Neural progenitor cell (in vitro differentiated cells): Measurements from ENCODE around the gene UPK3B. TPM values are rescaled to one million over a fixed set of nuclear protein-coding genes. Genes with fewer than 3 reads are reported as not detected.
"Not testable (repeated sequence)": the region's sequence is repeated elsewhere in the genome, so short reads cannot be mapped to it uniquely, and the experiment has no call there.

Source experiments
- DNase-seq: peaks from one replicate; pipeline ENCODE4 v3.0.0-alpha.2; 2016; ENCODE audit warnings: low spot score
- H2AFZ ChIP-seq: fragments of 200-600 bp; sonication (generic); replicated peaks from 2 replicates; pipeline ENCODE4 v1.6.1; 2016; ENCODE audit warnings: antibody characterized with exemption
- H3F3A ChIP-seq: fragments of 200-600 bp; sonication (generic); 2 replicates; pipeline ENCODE4 v1.6.1; 2016; ENCODE audit warnings: antibody characterized with exemption, low read depth
- H3K27ac ChIP-seq: fragments of 200-600 bp; sonication (generic); 2 replicates; pipeline ENCODE4 v1.5.1; 2016; ENCODE audit warnings: mild to moderate bottlenecking
- H3K27me3 ChIP-seq: fragments of 200-600 bp; sonication (generic); 2 replicates; pipeline ENCODE4 v1.6.1; 2016; ENCODE audit warnings: mild to moderate bottlenecking, moderate library complexity
- H3K36me3 ChIP-seq: fragments of 200-600 bp; sonication (generic); 2 replicates; pipeline ENCODE4 v1.5.1; 2016
- H3K4me1 ChIP-seq: fragments of 200-600 bp; sonication (generic); 2 replicates; pipeline ENCODE4 v1.6.1; 2016; ENCODE audit warnings: mixed run types
- H3K4me2 ChIP-seq: fragments of 200-600 bp; sonication (generic); 2 replicates; pipeline ENCODE4 v1.6.1; 2016
- H3K4me3 ChIP-seq: fragments of 200-600 bp; sonication (generic); 2 replicates; pipeline ENCODE4 v1.5.1; 2016
- H3K79me2 ChIP-seq: fragments of 200-600 bp; sonication (generic); 2 replicates; pipeline ENCODE4 v1.6.1; 2016; ENCODE audit warnings: low read depth
- H3K9ac ChIP-seq: fragments of 200-600 bp; sonication (generic); 2 replicates; pipeline ENCODE4 v1.6.1; 2016
- H3K9me3 ChIP-seq: fragments of 200-600 bp; sonication (generic); 2 replicates; pipeline ENCODE4 v1.5.1; 2016; ENCODE audit warnings: low read depth
- H4K20me1 ChIP-seq: fragments of 200-600 bp; sonication (generic); 2 replicates; pipeline ENCODE4 v1.6.1; 2016; ENCODE audit warnings: low read depth
- H3K27ac Mint-ChIP-seq: 3 replicates; pipeline ENCODE4 v1.8.0; 2021; ENCODE audit warnings: mixed read lengths
- H3K27me3 Mint-ChIP-seq: 2 replicates; pipeline ENCODE4 v1.8.0; 2022; ENCODE audit warnings: low read depth, mild to moderate bottlenecking, inconsistent platforms, moderate library complexity, mixed read lengths; ENCODE audit not compliant: insufficient read depth
- H3K36me3 Mint-ChIP-seq: 3 replicates; pipeline ENCODE4 v1.8.0; 2021; ENCODE audit warnings: mixed read lengths
- H3K4me1 Mint-ChIP-seq: 3 replicates; pipeline ENCODE4 v1.8.0; 2021; ENCODE audit warnings: mixed read lengths
- H3K4me3 Mint-ChIP-seq: 3 replicates; pipeline ENCODE4 v1.8.0; 2021; ENCODE audit warnings: mild to moderate bottlenecking, moderate library complexity, mixed read lengths
- H3K9me3 Mint-ChIP-seq: 3 replicates; pipeline ENCODE4 v1.8.0; 2020; ENCODE audit warnings: mixed read lengths
- CTCF ChIP-seq: fragments of 200-600 bp; sonication (generic); IDR thresholded peaks from 2 replicates; pipeline ENCODE4 v1.5.1; 2017; ENCODE audit warnings: antibody characterized with exemption, mild to moderate bottlenecking
- EZH2 ChIP-seq: fragments of 200-600 bp; sonication (generic); IDR thresholded peaks from 2 replicates; pipeline ENCODE4 v1.6.1; 2017; ENCODE audit warnings: antibody characterized with exemption, mild to moderate bottlenecking, moderate library complexity
- EZH2phosphoT487 ChIP-seq: fragments of 200-600 bp; sonication (generic); IDR thresholded peaks from 2 replicates; pipeline ENCODE4 v1.6.1; 2017; ENCODE audit warnings: antibody characterized with exemption
- total RNA-seq: library from RNA; depleted of rRNA; stranded (reverse); fragments of >200 nt; gene quantifications from 2 replicates; pipeline ENCODE4 v1.2.3, GENCODE V29; 2015; ENCODE audit warnings: low replicate concordance

The UPK3B gene
- total RNA-seq, 1 donor from 2014 or later = not detected

GRCh38 chr7:76505168-76506080 lies 4.9 kb upstream of the UPK3B start:
- Histone ChIP-seq H3K4me2 (no peak overlapping the region), H3K9me3 (no peaks in the 10 kb centered on the region), H4K20me1 (no peaks in the 10 kb centered on the region), H2AFZ (no peak overlapping the region), H3K4me1 (peaks cover 9% of the 10 kb centered on the region), H3K36me3 (no peaks in the 10 kb centered on the region), H3K4me3 (no peak overlapping the region), H3K79me2 (no peaks in the 10 kb centered on the region), H3K27me3 (no peaks in the 10 kb centered on the region), H3F3A (no peaks in the 10 kb centered on the region), H3K27ac (no peak overlapping the region), H3K9ac (no peak overlapping the region)
- no peak for TF ChIP-seq CTCF
- no peak overlapping the region for H3K27ac Mint-ChIP-seq
- peaks cover 4% of the 10 kb centered on the region for H3K4me1 Mint-ChIP-seq
- no peaks in the 10 kb centered on the region for H3K36me3 Mint-ChIP-seq
- DNase-seq = peak; percentile 0
- no peak overlapping the region for H3K4me3 Mint-ChIP-seq
- peaks cover 6% of the 10 kb centered on the region for H3K27me3 Mint-ChIP-seq
- H3K9me3 Mint-ChIP-seq = no peaks in the 10 kb centered on the region

GRCh38 chr7:76506081-76506440 lies 4.3 kb upstream of the UPK3B start:
- Histone ChIP-seq H3F3A (no peaks in the 10 kb centered on the region), H3K4me2 (no peak overlapping the region), H2AFZ (no peak overlapping the region), H3K9ac (no peak overlapping the region), H3K4me1 (peaks cover 11% of the 10 kb centered on the region), H3K4me3 (no peak overlapping the region), H3K9me3 (no peaks in the 10 kb centered on the region), H3K27ac (no peak overlapping the region), H4K20me1 (no peaks in the 10 kb centered on the region), H3K79me2 (no peaks in the 10 kb centered on the region), H3K36me3 (no peaks in the 10 kb centered on the region), H3K27me3 (no peaks in the 10 kb centered on the region)
- Mint-ChIP-seq H3K27ac (no peak overlapping the region), H3K36me3 (no peaks in the 10 kb centered on the region), H3K27me3 (peaks cover 6% of the 10 kb centered on the region), H3K9me3 (no peaks in the 10 kb centered on the region), H3K4me3 (no peak overlapping the region), H3K4me1 (peaks cover 4% of the 10 kb centered on the region)
- TF ChIP-seq EZH2phosphoT487 = no peak
- TF ChIP-seq CTCF = no peak
- TF ChIP-seq EZH2 = no peak
- no peak for DNase-seq

GRCh38 chr7:76506643-76507042 lies 3.7 kb upstream of the UPK3B start:
- H3K4me2 ChIP-seq, H3K9ac ChIP-seq, H3F3A ChIP-seq, H3K9me3 ChIP-seq, H2AFZ ChIP-seq, H3K4me3 ChIP-seq, H4K20me1 ChIP-seq, H3K27me3 ChIP-seq, H3K36me3 Mint-ChIP-seq, H3K36me3 ChIP-seq, H3K27ac ChIP-seq, H3K4me3 Mint-ChIP-seq, H3K9me3 Mint-ChIP-seq, H3K27ac Mint-ChIP-seq, H3K79me2 ChIP-seq, H3K4me1 Mint-ChIP-seq, H3K27me3 Mint-ChIP-seq: not testable (repeated sequence)
- H3K4me1 ChIP-seq = peaks cover 11% of the 10 kb centered on the region
- DNase-seq = peak; percentile 0

GRCh38 chr7:76507723-76508406 lies 2.5 kb upstream of the UPK3B start:
- Mint-ChIP-seq H3K9me3 (no peaks in the 10 kb centered on the region), H3K4me1 (peaks cover 4% of the 10 kb centered on the region), H3K36me3 (no peaks in the 10 kb centered on the region), H3K4me3 (no peak overlapping the region), H3K27me3 (peaks cover 6% of the 10 kb centered on the region), H3K27ac (no peak overlapping the region)
- Histone ChIP-seq H3K4me1 (peaks cover 11% of the 10 kb centered on the region), H3K79me2 (no peaks in the 10 kb centered on the region), H3K4me3 (no peak overlapping the region), H2AFZ (no peak overlapping the region), H3K27ac (no peak overlapping the region), H3K27me3 (no peaks in the 10 kb centered on the region), H3K9ac (no peak overlapping the region), H3K9me3 (no peaks in the 10 kb centered on the region), H3F3A (no peaks in the 10 kb centered on the region), H4K20me1 (no peaks in the 10 kb centered on the region), H3K36me3 (no peaks in the 10 kb centered on the region), H3K4me2 (no peak overlapping the region)
- no peak for TF ChIP-seq EZH2phosphoT487
- TF ChIP-seq CTCF = no peak
- no peak for TF ChIP-seq EZH2
- DNase-seq = peak; percentile 1

- peak; percentile 1 for DNase-seq
- not testable (repeated sequence) for H3K27ac ChIP-seq, H3K27ac Mint-ChIP-seq
Measured at GRCh38 chr7:76511200-76511910, 1.0 kb downstream of the UPK3B start.

More at GRCh38 chr7:76511200-76511910, 1.0 kb downstream of the UPK3B start:
- not testable (repeated sequence) for H3K27me3 Mint-ChIP-seq, H3K79me2 ChIP-seq, H3K4me3 ChIP-seq, H2AFZ ChIP-seq, H3K36me3 ChIP-seq, H3K27me3 ChIP-seq, H3K4me3 Mint-ChIP-seq, H3K9me3 Mint-ChIP-seq, H3K4me2 ChIP-seq, H3K36me3 Mint-ChIP-seq, H3K4me1 Mint-ChIP-seq, H3K9me3 ChIP-seq, H3K9ac ChIP-seq, H3F3A ChIP-seq, H4K20me1 ChIP-seq
- peaks cover 11% of the 10 kb centered on the region for H3K4me1 ChIP-seq
